ENCODE results near the gene OSBP2.

Gene OSBP2

GRCh38 chr22:30749272-30749671, 54.6 kb downstream of the OSBP2 start:
- Histone ChIP-seq H3K36me3 (ENCODE audit: insufficient read depth, low read depth, low read length) (no peaks in the 10 kb centered on the region), H3K4me1 (ENCODE audit: insufficient read depth, low read length) (no peaks in the 10 kb centered on the region), H3K9ac (ENCODE audit: low read depth, low read length) (no peak overlapping the region), H3K27me3 (ENCODE audit: insufficient read depth, low read length) (no peaks in the 10 kb centered on the region), H3K4me3 (ENCODE audit: low read length) (no peak overlapping the region), H3K9me3 (ENCODE audit: insufficient read depth, low read depth, low read length) (no peaks in the 10 kb centered on the region), H3K27ac (ENCODE audit: low read length) (no peak overlapping the region)

GRCh38 chr22:30749849-30750248, 55.2 kb downstream of the OSBP2 start:
- H3K4me3 ChIP-seq (ENCODE audit: low read length): no peak overlapping the region
- H3K9ac ChIP-seq (ENCODE audit: low read depth, low read length): no peak overlapping the region
- no peak overlapping the region for H3K27ac ChIP-seq (ENCODE audit: low read length)
- H3K9me3 ChIP-seq (ENCODE audit: insufficient read depth, low read depth, low read length): no peaks in the 10 kb centered on the region
- no peaks in the 10 kb centered on the region for H3K36me3 ChIP-seq (ENCODE audit: insufficient read depth, low read depth, low read length)
- H3K27me3 ChIP-seq (ENCODE audit: insufficient read depth, low read length): no peaks in the 10 kb centered on the region
- H3K4me1 ChIP-seq (ENCODE audit: insufficient read depth, low read length): no peaks in the 10 kb centered on the region

GRCh38 chr22:30751529-30751928, 56.9 kb downstream of the OSBP2 start:
- Histone ChIP-seq H3K4me1 (ENCODE audit: insufficient read depth, low read length) (no peaks in the 10 kb centered on the region), H3K9ac (ENCODE audit: low read depth, low read length) (no peak overlapping the region), H3K27ac (ENCODE audit: low read length) (no peak overlapping the region), H3K4me3 (ENCODE audit: low read length) (no peak overlapping the region), H3K36me3 (ENCODE audit: insufficient read depth, low read depth, low read length) (no peaks in the 10 kb centered on the region), H3K27me3 (ENCODE audit: insufficient read depth, low read length) (no peaks in the 10 kb centered on the region), H3K9me3 (ENCODE audit: insufficient read depth, low read depth, low read length) (no peaks in the 10 kb centered on the region)

- Histone ChIP-seq H3K36me3 (ENCODE audit: insufficient read depth, low read depth, low read length) (no peaks in the 10 kb centered on the region), H3K27ac (ENCODE audit: low read length) (no peak overlapping the region), H3K27me3 (ENCODE audit: insufficient read depth, low read length) (no peaks in the 10 kb centered on the region), H3K9ac (ENCODE audit: low read depth, low read length) (no peak overlapping the region), H3K4me1 (ENCODE audit: insufficient read depth, low read length) (no peaks in the 10 kb centered on the region), H3K4me3 (ENCODE audit: low read length) (no peak overlapping the region), H3K9me3 (ENCODE audit: insufficient read depth, low read depth, low read length) (no peaks in the 10 kb centered on the region)
These were observed 58.1 kb downstream of the OSBP2 start for GRCh38 chr22:30752771-30753170.

GRCh38 chr22:30753701-30754100, 59.0 kb downstream of the OSBP2 start:
- Histone ChIP-seq H3K36me3 (ENCODE audit: insufficient read depth, low read depth, low read length) (no peaks in the 10 kb centered on the region), H3K4me1 (ENCODE audit: insufficient read depth, low read length) (no peaks in the 10 kb centered on the region), H3K9me3 (ENCODE audit: insufficient read depth, low read depth, low read length) (no peaks in the 10 kb centered on the region), H3K9ac (ENCODE audit: low read depth, low read length) (no peak overlapping the region), H3K4me3 (ENCODE audit: low read length) (no peak overlapping the region), H3K27me3 (ENCODE audit: insufficient read depth, low read length) (no peaks in the 10 kb centered on the region), H3K27ac (ENCODE audit: low read length) (no peak overlapping the region)

- H3K27me3 ChIP-seq (ENCODE audit: insufficient read depth, low read length): no peaks in the 10 kb centered on the region
These were observed 59.8 kb downstream of the OSBP2 start for GRCh38 chr22:30754521-30754920.

GRCh38 chr22:30754971-30755758, 60.5 kb downstream of the OSBP2 start:
- H3K27me3 ChIP-seq (ENCODE audit: insufficient read depth, low read length): no peaks in the 10 kb centered on the region
- no peaks in the 10 kb centered on the region for H3K4me1 ChIP-seq (ENCODE audit: insufficient read depth, low read length)

More at GRCh38 chr22:30754521-30754920, 59.8 kb downstream of the OSBP2 start:
- Histone ChIP-seq H3K9me3 (ENCODE audit: insufficient read depth, low read depth, low read length) (no peaks in the 10 kb centered on the region), H3K36me3 (ENCODE audit: insufficient read depth, low read depth, low read length) (no peaks in the 10 kb centered on the region), H3K9ac (ENCODE audit: low read depth, low read length) (no peak overlapping the region), H3K4me3 (ENCODE audit: low read length) (no peak overlapping the region), H3K27ac (ENCODE audit: low read length) (no peak overlapping the region), H3K4me1 (ENCODE audit: insufficient read depth, low read length) (no peaks in the 10 kb centered on the region)

GRCh38 chr22:30755759-30756124, 61.1 kb downstream of the OSBP2 start:
- Histone ChIP-seq H3K4me1 (ENCODE audit: insufficient read depth, low read length) (no peaks in the 10 kb centered on the region), H3K9ac (ENCODE audit: low read depth, low read length) (no peak overlapping the region), H3K27me3 (ENCODE audit: insufficient read depth, low read length) (no peaks in the 10 kb centered on the region), H3K27ac (ENCODE audit: low read length) (no peak overlapping the region), H3K9me3 (ENCODE audit: insufficient read depth, low read depth, low read length) (no peaks in the 10 kb centered on the region), H3K4me3 (ENCODE audit: low read length) (no peak overlapping the region), H3K36me3 (ENCODE audit: insufficient read depth, low read depth, low read length) (no peaks in the 10 kb centered on the region)

More at GRCh38 chr22:30754971-30755758, 60.5 kb downstream of the OSBP2 start:
- Histone ChIP-seq H3K9me3 (ENCODE audit: insufficient read depth, low read depth, low read length) (no peaks in the 10 kb centered on the region), H3K9ac (ENCODE audit: low read depth, low read length) (no peak overlapping the region), H3K4me3 (ENCODE audit: low read length) (no peak overlapping the region), H3K27ac (ENCODE audit: low read length) (no peak overlapping the region), H3K36me3 (ENCODE audit: insufficient read depth, low read depth, low read length) (no peaks in the 10 kb centered on the region)

GRCh38 chr22:30763815-30764673, 69.4 kb downstream of the OSBP2 start:
- Histone ChIP-seq H3K27ac (ENCODE audit: low read length) (no peak overlapping the region), H3K36me3 (ENCODE audit: insufficient read depth, low read depth, low read length) (no peaks in the 10 kb centered on the region), H3K4me1 (ENCODE audit: insufficient read depth, low read length) (no peaks in the 10 kb centered on the region), H3K27me3 (ENCODE audit: insufficient read depth, low read length) (no peaks in the 10 kb centered on the region), H3K4me3 (ENCODE audit: low read length) (no peak overlapping the region), H3K9me3 (ENCODE audit: insufficient read depth, low read depth, low read length) (no peaks in the 10 kb centered on the region), H3K9ac (ENCODE audit: low read depth, low read length) (no peak overlapping the region)

GRCh38 chr22:30767661-30768060, 73.0 kb downstream of the OSBP2 start:
- Histone ChIP-seq H3K9me3 (ENCODE audit: insufficient read depth, low read depth, low read length) (no peaks in the 10 kb centered on the region), H3K36me3 (ENCODE audit: insufficient read depth, low read depth, low read length) (no peaks in the 10 kb centered on the region), H3K27me3 (ENCODE audit: insufficient read depth, low read length) (no peaks in the 10 kb centered on the region), H3K4me3 (ENCODE audit: low read length) (no peak overlapping the region), H3K4me1 (ENCODE audit: insufficient read depth, low read length) (no peaks in the 10 kb centered on the region), H3K9ac (ENCODE audit: low read depth, low read length) (no peak overlapping the region), H3K27ac (ENCODE audit: low read length) (no peak overlapping the region)

GRCh38 chr22:30770716-30771115, 76.0 kb downstream of the OSBP2 start:
- Histone ChIP-seq H3K27ac (ENCODE audit: low read length) (no peak overlapping the region), H3K36me3 (ENCODE audit: insufficient read depth, low read depth, low read length) (no peaks in the 10 kb centered on the region), H3K4me1 (ENCODE audit: insufficient read depth, low read length) (no peaks in the 10 kb centered on the region), H3K9me3 (ENCODE audit: insufficient read depth, low read depth, low read length) (no peaks in the 10 kb centered on the region), H3K4me3 (ENCODE audit: low read length) (no peak overlapping the region), H3K9ac (ENCODE audit: low read depth, low read length) (no peak overlapping the region), H3K27me3 (ENCODE audit: insufficient read depth, low read length) (no peaks in the 10 kb centered on the region)

- Histone ChIP-seq H3K9me3 (ENCODE audit: insufficient read depth, low read depth, low read length) (no peaks in the 10 kb centered on the region), H3K4me1 (ENCODE audit: insufficient read depth, low read length) (no peaks in the 10 kb centered on the region), H3K27ac (ENCODE audit: low read length) (no peak overlapping the region), H3K4me3 (ENCODE audit: low read length) (no peak overlapping the region), H3K27me3 (ENCODE audit: insufficient read depth, low read length) (no peaks in the 10 kb centered on the region), H3K36me3 (ENCODE audit: insufficient read depth, low read depth, low read length) (no peaks in the 10 kb centered on the region), H3K9ac (ENCODE audit: low read depth, low read length) (no peak overlapping the region)
These were observed 79.2 kb downstream of the OSBP2 start for GRCh38 chr22:30773919-30774318.
